Loucy (cell line): ENCODE data around the gene SDF2L1.
"Not testable (repeated sequence)": the region's sequence is repeated elsewhere in the genome, so short reads cannot be mapped to it uniquely, and the experiment has no call there.

Experiments used
- CTCF ChIP-seq: fragments of 200-600 bp; sonication (generic); conservative IDR thresholded peaks from 2 replicates; pipeline ENCODE4 v1.5.1; 2014; ENCODE audit warnings: mild to moderate bottlenecking, antibody characterized with exemption, low read length
- EZH2phosphoT487 ChIP-seq: fragments of 200-600 bp; IDR thresholded peaks from 2 replicates; pipeline ENCODE4 v1.6.1; 2018; ENCODE audit warnings: antibody characterized with exemption, mild to moderate bottlenecking, moderate library complexity, borderline replicate concordance

- not testable (repeated sequence) for TF ChIP-seq CTCF, EZH2phosphoT487
Measured at GRCh38 chr22:21678842-21679241, 36.7 kb downstream of the SDF2L1 start.
